HepG2 (cell line): ENCODE results near the gene TKTL1. TPM values are rescaled to one million over a fixed set of nuclear protein-coding genes. Genes with fewer than 3 reads are reported as not detected.

Source experiments
- ATAC-seq: fragments of 200-7000 bp; cut with Tn5 transposase; 3 replicates; pipeline ENCODE4 v1.9.1; 2020; ENCODE audit warnings: mild to moderate bottlenecking, moderate library complexity
- BruUV-seq: library from RNA; stranded (reverse); fragments of 400-500 nt; replicated peaks from 2 replicates; lab custom pipeline; 2021; lab: Mats Ljungman, UMichigan
- CTCF ChIA-PET: fragments of 300-600 bp; formaldehyde crosslinking; extraction: SDS; loops from one replicate; lab custom pipeline; 2021; ENCODE audit warnings: low total read pairs, inconsistent platforms, low intra/inter-chr PET ratio; lab: Yijun Ruan, JAX
- POLR2A ChIA-PET: fragments of 350-600 bp; sonication (Branson Sonifier 250); formaldehyde crosslinking; loops from one replicate; lab custom pipeline; 2020; ENCODE audit warnings: antibody characterized with exemption, inconsistent platforms; lab: Yijun Ruan, JAX
- DNase-seq: peaks from one replicate; pipeline ENCODE4 v3.0.0-alpha.2; 2015; ENCODE audit warnings: low spot score
- FAIRE-seq: peaks from 3 replicates; lab custom pipeline; 2011; peaks lifted over from hg19 to GRCh38; lab: Jason Lieb, UNC
- H2AFZ ChIP-seq: one replicate; pipeline ENCODE4 v1.6.1; 2011; ENCODE audit warnings: low read length, inconsistent platforms
- H3K27ac ChIP-seq: fragments of 300-600 bp; 3 replicates; pipeline ENCODE4 v1.8.0; 2011; ENCODE audit warnings: mixed run types, mild to moderate bottlenecking, mixed read lengths, low read length, inconsistent platforms; ENCODE audit not compliant: insufficient read depth; ENCODE audit errors: extremely low read length
- H3K27me3 ChIP-seq, 2 experiments: fragments of 200-600 bp in 1 of 2; 2 replicates in 1 of 2; 3 replicates in 1 of 2; pipeline versions ENCODE4 v1.6.0 to v1.8.0; 2011; ENCODE audit warnings: low read length in 2 of 2, mild to moderate bottlenecking in 2 of 2, moderate library complexity in 2 of 2, inconsistent platforms in 1 of 2; ENCODE audit not compliant: insufficient read depth in 2 of 2, control insufficient read depth in 1 of 2
- H3K36me3 ChIP-seq, 2 experiments: fragments of 200-600 bp in 1 of 2; replicated peaks in 1 of 2; 2 replicates in 1 of 2; 3 replicates in 1 of 2; pipeline versions ENCODE4 v1.5.1 to v1.8.0; 2011; ENCODE audit warnings: low read length in 2 of 2, inconsistent platforms in 1 of 2; ENCODE audit not compliant: insufficient read depth in 2 of 2, control insufficient read depth in 1 of 2
- H3K4me1 ChIP-seq: 2 replicates; pipeline ENCODE4 v1.5.1; 2012; ENCODE audit warnings: low read length, inconsistent platforms; ENCODE audit not compliant: insufficient read depth
- H3K4me2 ChIP-seq: 2 replicates; pipeline ENCODE4 v1.6.0; 2011; ENCODE audit warnings: low read depth, low read length, inconsistent platforms
- H3K4me3 ChIP-seq, 3 experiments: fragments of 200-600 bp in 1 of 3; sonication (generic), shearing (Covaris generic) in 1 of 3; replicated peaks in 1 of 3; 2 replicates each; pipeline ENCODE4 v1.5.1; 2011 to 2016; ENCODE audit warnings: low read length in 3 of 3, inconsistent platforms in 2 of 3, low read depth in 2 of 3, mild to moderate bottlenecking in 2 of 3, control low read depth in 1 of 3, mixed read lengths in 1 of 3; ENCODE audit not compliant: insufficient read depth in 1 of 3
- H3K79me2 ChIP-seq: one replicate; pipeline ENCODE4 v1.6.1; 2011; ENCODE audit warnings: low read length, inconsistent platforms; ENCODE audit not compliant: insufficient read depth
- H3K9ac ChIP-seq: 2 replicates; pipeline ENCODE4 v1.6.0; 2011; ENCODE audit warnings: mild to moderate bottlenecking, low read depth, low read length, inconsistent platforms; ENCODE audit not compliant: insufficient read depth
- H3K9me3 ChIP-seq: 2 replicates; pipeline ENCODE4 v1.5.1; 2012; ENCODE audit warnings: mild to moderate bottlenecking, low read length
- H4K20me1 ChIP-seq: 2 replicates; pipeline ENCODE4 v1.6.0; 2011; ENCODE audit warnings: inconsistent platforms, mild to moderate bottlenecking, low read length, moderate library complexity; ENCODE audit not compliant: insufficient read depth
- ELF1 ChIP-seq: sonication (generic); formaldehyde crosslinking; IDR thresholded peaks from 2 replicates; pipeline ENCODE4 v1.4.0; 2020; ENCODE audit warnings: missing genetic modification reagents
- FOXA3 ChIP-seq: IDR thresholded peaks from 2 replicates; pipeline ENCODE4 v1.6.1; 2016; ENCODE audit warnings: missing genetic modification reagents, missing compliant biosample characterization
- HNF1A ChIP-seq, 2 experiments: sonication (generic) in 1 of 2; formaldehyde crosslinking in 1 of 2; IDR thresholded peaks; 2 replicates each; pipeline versions ENCODE4 v1.4.0 to v1.6.1; 2016 to 2020; ENCODE audit warnings: borderline replicate concordance in 1 of 2, low read depth in 1 of 2, mild to moderate bottlenecking in 1 of 2, missing genetic modification reagents in 1 of 2
- NCOA5 ChIP-seq: sonication (generic); formaldehyde crosslinking; IDR thresholded peaks from 2 replicates; pipeline ENCODE4 v1.4.0; 2020; ENCODE audit warnings: missing genetic modification reagents
- NR1H2 ChIP-seq: sonication (generic); formaldehyde crosslinking; IDR thresholded peaks from 2 replicates; pipeline ENCODE4 v1.8.1; 2022; ENCODE audit warnings: low read depth, missing genetic modification reagents, borderline replicate concordance
- SMAD1 ChIP-seq: sonication (generic); formaldehyde crosslinking; IDR thresholded peaks from 2 replicates; pipeline ENCODE4 v1.4.0; 2020; ENCODE audit warnings: missing genetic modification reagents, low read depth, mild to moderate bottlenecking, borderline replicate concordance
- SMARCC2 ChIP-seq: fragments of 450-650 bp; IDR thresholded peaks from 2 replicates; pipeline ENCODE4 v1.6.1; 2017; ENCODE audit warnings: antibody characterized with exemption, mild to moderate bottlenecking
- TCF7L2 ChIP-seq: IDR thresholded peaks from 2 replicates; pipeline ENCODE4 v1.6.1; 2011; ENCODE audit warnings: mild to moderate bottlenecking, low read depth, low read length, moderate library complexity
- U2AF2 ChIP-seq: fragments of 200-400 bp; formaldehyde crosslinking; IDR thresholded peaks from 2 replicates; pipeline ENCODE4 v1.6.1; 2017; ENCODE audit warnings: low read depth, mild to moderate bottlenecking, low read length
- WGBS: methylation state at CpG from one replicate; pipeline ENCODE4 v1.1.6; 2017; ENCODE audit warnings: low lambda C conversion rate; 5-methylcytosine and 5-hydroxymethylcytosine counted together
- in situ Hi-C: cut with HindIII; loops from 2 replicates; pipeline ENCODE4 v1.10.0; 2017; ENCODE audit warnings: low pct_unique_long_range_greater_than_20kb; ENCODE audit not compliant: extremely low pct_ligation_motif_present
- intact Hi-C: fragments of 100-400 bp; cut with micrococcal nuclease; formaldehyde crosslinking; loops from one replicate; pipeline ENCODE4 v1.10.0; 2022; ENCODE audit not compliant: unreplicated experiment
- polyA plus RNA-seq, 8 experiments: library from polyadenylated mRNA; depleted of rRNA in 3 of 8; stranded (reverse) in 7 of 8; unstranded in 1 of 8; fragments of >200 nt; fragmentation: Illumina TruSeq in 4 of 8; extraction: Trizol in 4 of 8; gene quantifications; 2 replicates each; pipeline versions ENCODE4 v1.2.1 to v1.2.3, GENCODE V29; 2011 to 2016; ENCODE audit warnings: low read depth in 4 of 8, missing spikeins in 1 of 8, mixed read lengths in 1 of 8; ENCODE audit not compliant: insufficient read depth in 1 of 8
- total RNA-seq, 5 experiments: library from RNA; depleted of rRNA; stranded (reverse); fragments of >200 nt; fragmentation: Illumina TruSeq; extraction: Trizol; gene quantifications; 2 replicates each; pipeline ENCODE4 v1.2.3, GENCODE V29; 2016; ENCODE audit warnings: low read depth in 1 of 5
- TF ChIP-seq, protein P1 (sequence below): IDR thresholded peaks from 2 replicates; pipeline ENCODE4 v1.6.1; 2012; ENCODE audit warnings: inconsistent platforms
- TF ChIP-seq, protein P2 (sequence below): sonication (generic); formaldehyde crosslinking; IDR thresholded peaks from 2 replicates; pipeline ENCODE4 v1.4.0; 2020; ENCODE audit warnings: missing genetic modification reagents

The TKTL1 gene
- total and polyA plus RNA-seq, 2 of the 13 experiments (the other 11 are each of a cell fraction or from before 2014, with no cell fraction given): not detected

DNA sequence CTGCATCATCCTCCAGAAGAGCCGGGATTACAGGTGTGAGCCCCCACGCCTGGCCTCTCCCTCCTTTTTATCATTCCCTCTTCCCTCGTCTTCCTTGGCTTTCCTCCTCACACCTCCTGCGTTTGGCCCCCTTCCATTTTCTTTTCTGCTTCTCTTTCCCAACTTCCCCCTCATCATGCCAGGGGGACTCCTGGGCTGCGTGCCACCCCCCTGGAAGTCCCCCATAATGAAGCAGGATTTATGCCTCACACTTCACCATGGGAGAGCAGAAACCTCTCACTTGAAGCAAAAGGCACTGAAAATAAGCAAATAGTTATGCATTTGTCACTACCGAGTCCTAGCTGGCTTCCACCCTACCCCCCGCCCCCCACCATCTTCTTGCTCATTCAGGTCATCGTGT lies 7.9 kb downstream of the TKTL1 start:
- no peak for ATAC-seq
- no TSS peak for BruUV-seq

More for the DNA sequence above, 7.9 kb downstream of the TKTL1 start:
- ChIA-PET POLR2A (no interaction called here), CTCF (no interaction called here)
- no peak overlapping the region for H3K27ac ChIP-seq
- no peaks in the 10 kb centered on the region for H3K79me2 ChIP-seq
- DNase-seq: no peak
- H3K4me2 ChIP-seq: no peak overlapping the region
- H3K36me3 ChIP-seq: no peaks in the 10 kb centered on the region
- no peaks in the 10 kb centered on the region for H3K4me1 ChIP-seq
- no peaks in the 10 kb centered on the region for H4K20me1 ChIP-seq
- H3K9ac ChIP-seq: no peak overlapping the region
- no peak overlapping the region for H2AFZ ChIP-seq
- in situ Hi-C loops: no loop called here
- no peak for TF ChIP-seq FOXA3
- no peak for TF ChIP-seq U2AF2
- no peak for TF ChIP-seq SMAD1 (CRISPR knock-in tag)
- TF ChIP-seq TCF7L2: no peak
- no peak for TF ChIP-seq NCOA5 (CRISPR knock-in tag)
- TF ChIP-seq, protein P1, sequence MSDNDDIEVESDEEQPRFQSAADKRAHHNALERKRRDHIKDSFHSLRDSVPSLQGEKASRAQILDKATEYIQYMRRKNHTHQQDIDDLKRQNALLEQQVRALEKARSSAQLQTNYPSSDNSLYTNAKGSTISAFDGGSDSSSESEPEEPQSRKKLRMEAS: no peak
- no peak for TF ChIP-seq HNF1A (IDR thresholded peaks at IDR 0.05; ENCODE audit: low read depth)
- TF ChIP-seq HNF1A (CRISPR knock-in tag; IDR thresholded peaks at IDR 0.05; ENCODE audit: borderline replicate concordance): no peak
- no peak for TF ChIP-seq ELF1 (CRISPR knock-in tag)
- no peak for TF ChIP-seq NR1H2 (CRISPR knock-in tag)
- TF ChIP-seq, protein P2, sequence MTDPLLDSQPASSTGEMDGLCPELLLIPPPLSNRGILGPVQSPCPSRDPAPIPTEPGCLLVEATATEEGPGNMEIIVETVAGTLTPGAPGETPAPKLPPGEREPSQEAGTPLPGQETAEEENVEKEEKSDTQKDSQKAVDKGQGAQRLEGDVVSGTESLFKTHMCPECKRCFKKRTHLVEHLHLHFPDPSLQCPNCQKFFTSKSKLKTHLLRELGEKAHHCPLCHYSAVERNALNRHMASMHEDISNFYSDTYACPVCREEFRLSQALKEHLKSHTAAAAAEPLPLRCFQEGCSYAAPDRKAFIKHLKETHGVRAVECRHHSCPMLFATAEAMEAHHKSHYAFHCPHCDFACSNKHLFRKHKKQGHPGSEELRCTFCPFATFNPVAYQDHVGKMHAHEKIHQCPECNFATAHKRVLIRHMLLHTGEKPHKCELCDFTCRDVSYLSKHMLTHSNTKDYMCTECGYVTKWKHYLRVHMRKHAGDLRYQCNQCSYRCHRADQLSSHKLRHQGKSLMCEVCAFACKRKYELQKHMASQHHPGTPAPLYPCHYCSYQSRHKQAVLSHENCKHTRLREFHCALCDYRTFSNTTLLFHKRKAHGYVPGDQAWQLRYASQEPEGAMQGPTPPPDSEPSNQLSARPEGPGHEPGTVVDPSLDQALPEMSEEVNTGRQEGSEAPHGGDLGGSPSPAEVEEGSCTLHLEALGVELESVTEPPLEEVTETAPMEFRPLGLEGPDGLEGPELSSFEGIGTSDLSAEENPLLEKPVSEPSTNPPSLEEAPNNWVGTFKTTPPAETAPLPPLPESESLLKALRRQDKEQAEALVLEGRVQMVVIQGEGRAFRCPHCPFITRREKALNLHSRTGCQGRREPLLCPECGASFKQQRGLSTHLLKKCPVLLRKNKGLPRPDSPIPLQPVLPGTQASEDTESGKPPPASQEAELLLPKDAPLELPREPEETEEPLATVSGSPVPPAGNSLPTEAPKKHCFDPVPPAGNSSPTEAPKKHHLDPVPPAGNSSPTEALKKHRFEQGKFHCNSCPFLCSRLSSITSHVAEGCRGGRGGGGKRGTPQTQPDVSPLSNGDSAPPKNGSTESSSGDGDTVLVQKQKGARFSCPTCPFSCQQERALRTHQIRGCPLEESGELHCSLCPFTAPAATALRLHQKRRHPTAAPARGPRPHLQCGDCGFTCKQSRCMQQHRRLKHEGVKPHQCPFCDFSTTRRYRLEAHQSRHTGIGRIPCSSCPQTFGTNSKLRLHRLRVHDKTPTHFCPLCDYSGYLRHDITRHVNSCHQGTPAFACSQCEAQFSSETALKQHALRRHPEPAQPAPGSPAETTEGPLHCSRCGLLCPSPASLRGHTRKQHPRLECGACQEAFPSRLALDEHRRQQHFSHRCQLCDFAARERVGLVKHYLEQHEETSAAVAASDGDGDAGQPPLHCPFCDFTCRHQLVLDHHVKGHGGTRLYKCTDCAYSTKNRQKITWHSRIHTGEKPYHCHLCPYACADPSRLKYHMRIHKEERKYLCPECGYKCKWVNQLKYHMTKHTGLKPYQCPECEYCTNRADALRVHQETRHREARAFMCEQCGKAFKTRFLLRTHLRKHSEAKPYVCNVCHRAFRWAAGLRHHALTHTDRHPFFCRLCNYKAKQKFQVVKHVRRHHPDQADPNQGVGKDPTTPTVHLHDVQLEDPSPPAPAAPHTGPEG (CRISPR knock-in tag): no peak
- TF ChIP-seq SMARCC2: no peak
- FAIRE-seq: no peak
- no peaks in the 10 kb centered on the region for H3K9me3 ChIP-seq
- H3K27me3 ChIP-seq: no peaks in the 10 kb centered on the region
- 32% methylated on average over 8 of the region's 8 CpGs for WGBS
- intact Hi-C loops: no loop called here
- no peak overlapping the region for H3K4me3 ChIP-seq
